ENCODE results near the gene IGSF3.
"Not testable (repeated sequence)": the region's sequence is repeated elsewhere in the genome, so short reads cannot be mapped to it uniquely, and the experiment has no call there.

Gene IGSF3

DNA sequence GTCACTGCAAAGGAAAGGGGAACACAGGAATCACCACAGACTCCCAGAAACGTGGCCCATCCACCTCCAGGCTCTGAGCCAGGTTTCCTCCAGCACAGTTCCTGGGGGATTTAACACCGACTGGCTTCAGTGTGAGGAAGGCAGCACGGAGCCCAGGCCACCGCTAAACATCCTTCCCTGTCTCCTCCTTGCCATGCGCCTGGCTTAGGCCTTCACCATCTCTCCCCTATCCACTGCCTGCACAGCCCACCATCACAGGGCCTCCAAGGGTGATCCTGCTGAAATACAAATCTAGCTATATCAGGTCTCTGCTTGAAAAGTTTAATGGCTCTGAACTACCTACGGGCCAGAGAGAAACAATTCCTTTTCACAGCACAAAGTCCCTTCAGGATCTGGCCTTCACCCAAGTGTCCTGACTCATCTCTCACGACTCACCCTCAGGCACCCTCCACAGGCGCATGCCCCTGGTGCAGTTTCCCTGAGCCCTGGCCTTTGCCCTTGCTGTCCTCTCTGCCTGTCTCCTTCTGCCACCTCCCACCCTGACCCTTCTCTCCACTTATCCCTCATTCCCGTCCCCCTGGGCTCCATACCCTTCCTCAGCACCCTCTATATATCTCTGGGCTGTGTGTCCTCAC lies 78.3 kb downstream of the IGSF3 start:
- H3K9me3 ChIP-seq; H3K36me3 ChIP-seq (replicated peaks); H3K27me3 ChIP-seq (ENCODE audit: low read depth); H3K4me3 ChIP-seq; DNase-seq (ENCODE audit: low spot score in 2 of 2); H3K4me1 ChIP-seq: not testable (repeated sequence)
- in situ Hi-C loops (cut with MboI; ENCODE audit: low sequenced_read_pairs): loop anchor here (25.0 kb wide), 1 partner anchor 473 kb away; the partner anchor contains the start of gene TTF2

DNA sequence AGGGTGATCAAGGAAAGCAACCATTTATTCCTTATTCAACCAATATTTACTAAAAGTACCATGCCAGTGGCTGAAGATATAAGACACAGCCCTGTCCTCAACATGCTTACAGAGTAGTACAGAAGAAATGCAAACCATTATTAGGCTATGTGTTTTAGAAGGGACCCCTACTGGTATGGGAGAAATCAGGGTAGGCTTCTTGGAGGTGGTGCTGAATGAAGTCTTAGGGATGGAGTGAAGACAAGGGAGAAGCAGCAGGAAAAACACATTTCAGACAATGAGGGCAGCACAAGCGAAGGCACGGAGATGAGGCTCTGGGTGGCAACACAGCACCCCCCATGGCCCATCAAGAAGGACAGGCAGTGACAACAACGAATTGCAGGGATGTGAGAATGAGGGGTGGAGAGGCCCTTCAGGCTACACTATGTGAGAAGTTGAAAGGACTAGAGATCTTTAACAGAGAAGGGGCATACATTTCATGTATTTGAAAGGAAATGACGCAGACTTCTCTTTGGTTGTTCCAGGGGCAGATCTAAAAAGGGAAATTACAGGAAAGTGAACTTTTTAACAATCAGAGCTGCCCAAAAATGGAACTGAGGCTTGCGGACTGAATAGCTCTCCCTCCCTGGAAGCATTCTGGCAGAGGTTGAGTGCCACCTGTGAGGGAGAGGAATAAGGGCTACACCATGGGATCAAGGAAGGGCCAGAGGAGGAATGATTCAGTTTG lies 79.9 kb downstream of the IGSF3 start:
- H3K36me3 ChIP-seq (replicated peaks): no peaks in the 10 kb centered on the region
- in situ Hi-C loops (cut with MboI; ENCODE audit: low sequenced_read_pairs): loop anchor here (25.0 kb wide), 1 partner anchor 475 kb away; the partner anchor contains the start of gene TTF2

DNA sequence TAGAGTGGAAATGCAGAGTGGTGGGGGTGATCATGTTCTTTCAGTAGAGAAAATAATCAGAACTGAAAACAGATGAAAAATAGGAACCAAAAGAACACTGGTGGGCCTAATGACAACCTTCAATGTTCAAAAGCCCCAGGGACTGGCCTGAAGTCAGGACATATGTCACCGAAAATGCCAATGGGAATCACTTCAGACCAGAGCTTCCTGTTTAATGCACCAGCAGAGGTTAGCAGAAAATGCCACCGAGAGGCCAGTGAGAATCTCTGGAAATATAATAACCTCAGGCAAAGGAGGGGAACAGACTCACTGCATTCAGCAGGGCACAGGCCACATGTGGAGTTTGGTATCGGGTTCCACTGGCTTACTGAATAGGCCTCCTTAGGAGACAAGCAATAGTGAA lies 80.8 kb downstream of the IGSF3 start:
- Histone ChIP-seq H3K4me3 (no peak overlapping the region), H3K36me3 (replicated peaks) (no peaks in the 10 kb centered on the region), H3K9me3 (no peaks in the 10 kb centered on the region), H3K4me1 (no peaks in the 10 kb centered on the region), H3K27me3 (ENCODE audit: low read depth) (no peaks in the 10 kb centered on the region)
- in situ Hi-C loops (cut with MboI; ENCODE audit: low sequenced_read_pairs): loop anchor here (25.0 kb wide), 1 partner anchor 476 kb away; the partner anchor contains the start of gene TTF2
- no peak for DNase-seq (ENCODE audit: low spot score in 2 of 2)

More for the DNA sequence above, 79.9 kb downstream of the IGSF3 start:
- H3K4me3 ChIP-seq: no peak overlapping the region
- H3K9me3 ChIP-seq: no peaks in the 10 kb centered on the region
- no peak for DNase-seq (ENCODE audit: low spot score in 2 of 2)
- H3K27me3 ChIP-seq (ENCODE audit: low read depth): no peaks in the 10 kb centered on the region
- H3K4me1 ChIP-seq: no peaks in the 10 kb centered on the region

DNA sequence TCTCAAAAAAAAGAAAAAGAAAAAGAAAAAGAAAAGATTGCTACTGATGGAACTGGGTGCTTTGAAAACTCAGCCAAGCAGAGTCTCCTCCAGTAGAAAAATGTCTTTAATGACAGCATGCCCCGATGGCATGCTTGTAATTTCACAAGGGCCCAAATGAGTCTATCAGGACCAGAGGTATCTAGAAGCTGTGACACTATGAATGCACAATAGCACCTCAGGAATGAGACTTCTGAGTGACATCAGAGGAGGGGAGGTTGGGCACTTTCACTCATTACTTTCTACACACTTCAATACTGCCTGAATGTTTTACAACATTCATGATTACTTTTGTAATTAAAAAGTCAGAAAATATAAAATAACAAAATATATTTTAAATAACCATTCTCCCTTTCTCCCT lies 81.6 kb downstream of the IGSF3 start:
- Histone ChIP-seq H3K9me3 (no peaks in the 10 kb centered on the region), H3K36me3 (replicated peaks) (no peaks in the 10 kb centered on the region), H3K4me3 (no peak overlapping the region), H3K27me3 (ENCODE audit: low read depth) (no peaks in the 10 kb centered on the region), H3K4me1 (no peaks in the 10 kb centered on the region)
- DNase-seq (ENCODE audit: low spot score in 2 of 2): no peak
- in situ Hi-C loops (cut with MboI; ENCODE audit: low sequenced_read_pairs): loop anchor here (25.0 kb wide), 1 partner anchor 476 kb away; the partner anchor contains the start of gene TTF2

DNA sequence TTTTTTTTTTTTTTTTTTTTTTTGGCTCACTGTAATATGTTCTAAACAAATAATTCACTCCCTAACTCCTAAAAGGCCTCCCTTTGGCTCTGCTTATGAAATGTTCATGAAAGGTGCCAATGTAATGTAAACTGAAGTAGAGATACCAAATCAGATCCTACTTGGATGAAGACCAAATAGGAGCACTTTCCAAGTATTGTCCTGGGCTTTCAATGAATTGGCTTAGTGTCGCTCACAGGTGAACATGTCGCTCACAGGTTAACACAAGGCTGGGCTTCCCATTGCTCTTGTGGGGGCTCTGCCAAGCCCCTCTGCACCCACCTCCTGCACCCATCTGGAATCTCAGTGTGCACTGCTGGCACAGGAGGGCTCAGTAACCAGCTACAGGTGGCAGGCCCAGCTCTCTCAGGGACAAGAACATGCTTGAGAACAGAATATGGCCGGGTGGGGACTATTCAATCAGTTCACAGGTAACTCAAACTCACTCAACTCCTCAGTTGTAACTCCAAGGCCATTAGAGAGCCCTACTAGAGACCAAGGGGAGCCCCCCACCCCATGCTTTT lies 86.1 kb downstream of the IGSF3 start:
- in situ Hi-C loops (cut with MboI; ENCODE audit: low sequenced_read_pairs): loop anchor here (25.0 kb wide), 1 partner anchor 481 kb away; the partner anchor contains the start of gene TTF2
- H3K27me3 ChIP-seq (ENCODE audit: low read depth): no peaks in the 10 kb centered on the region
- no peak for DNase-seq (ENCODE audit: low spot score in 2 of 2)
- no peaks in the 10 kb centered on the region for H3K36me3 ChIP-seq (replicated peaks)
- no peaks in the 10 kb centered on the region for H3K9me3 ChIP-seq
- H3K4me3 ChIP-seq: no peak overlapping the region
- H3K4me1 ChIP-seq: no peaks in the 10 kb centered on the region

DNA sequence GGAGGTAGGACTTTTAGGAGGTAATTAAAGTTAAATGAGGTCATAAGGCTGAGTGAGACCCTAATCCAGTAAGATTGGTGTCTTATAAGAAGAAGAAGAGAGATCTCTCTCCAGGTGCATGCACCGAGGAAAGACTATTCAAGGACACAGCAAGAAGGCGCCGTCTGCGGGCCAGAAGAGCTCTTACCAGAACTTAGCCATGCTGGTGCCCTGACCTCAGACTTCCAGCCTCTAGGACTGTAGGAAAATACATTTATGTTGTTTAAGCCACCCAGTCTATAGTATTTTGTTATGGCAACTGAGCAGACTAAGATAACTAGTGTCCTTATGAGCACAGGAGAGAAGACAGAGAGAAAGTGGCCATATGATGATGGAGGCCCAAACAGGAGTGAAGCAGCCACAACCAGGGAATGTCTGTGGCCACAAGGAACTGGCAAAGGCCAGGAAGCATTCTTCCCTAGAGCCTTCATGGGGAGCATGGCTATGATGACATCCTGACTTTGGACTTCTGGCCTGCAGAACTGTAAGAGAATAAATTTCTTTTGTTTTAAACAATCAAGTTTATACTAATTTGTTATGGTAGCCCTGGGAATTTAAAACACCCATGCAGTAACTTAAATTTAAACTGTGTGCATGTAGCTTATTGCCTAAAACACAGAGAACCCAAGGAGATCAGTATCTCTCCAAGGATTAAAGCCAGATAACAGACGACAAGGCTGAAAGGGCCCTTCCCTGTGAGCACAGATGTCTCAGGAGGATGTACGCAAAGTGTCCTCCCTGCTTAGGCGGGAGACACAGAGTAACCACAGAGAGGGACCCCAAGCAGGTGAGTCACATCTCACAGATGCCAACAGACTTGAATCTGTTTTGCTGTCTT lies 86.8 kb downstream of the IGSF3 start:
- H3K27me3 ChIP-seq (ENCODE audit: low read depth): no peaks in the 10 kb centered on the region
- no peaks in the 10 kb centered on the region for H3K4me1 ChIP-seq
- no peaks in the 10 kb centered on the region for H3K9me3 ChIP-seq
- in situ Hi-C loops (cut with MboI; ENCODE audit: low sequenced_read_pairs): loop anchor here (25.0 kb wide), 1 partner anchor 482 kb away; the partner anchor contains the start of gene TTF2
- DNase-seq (ENCODE audit: low spot score in 2 of 2): no peak
- no peak overlapping the region for H3K4me3 ChIP-seq
- no peaks in the 10 kb centered on the region for H3K36me3 ChIP-seq (replicated peaks)

DNA sequence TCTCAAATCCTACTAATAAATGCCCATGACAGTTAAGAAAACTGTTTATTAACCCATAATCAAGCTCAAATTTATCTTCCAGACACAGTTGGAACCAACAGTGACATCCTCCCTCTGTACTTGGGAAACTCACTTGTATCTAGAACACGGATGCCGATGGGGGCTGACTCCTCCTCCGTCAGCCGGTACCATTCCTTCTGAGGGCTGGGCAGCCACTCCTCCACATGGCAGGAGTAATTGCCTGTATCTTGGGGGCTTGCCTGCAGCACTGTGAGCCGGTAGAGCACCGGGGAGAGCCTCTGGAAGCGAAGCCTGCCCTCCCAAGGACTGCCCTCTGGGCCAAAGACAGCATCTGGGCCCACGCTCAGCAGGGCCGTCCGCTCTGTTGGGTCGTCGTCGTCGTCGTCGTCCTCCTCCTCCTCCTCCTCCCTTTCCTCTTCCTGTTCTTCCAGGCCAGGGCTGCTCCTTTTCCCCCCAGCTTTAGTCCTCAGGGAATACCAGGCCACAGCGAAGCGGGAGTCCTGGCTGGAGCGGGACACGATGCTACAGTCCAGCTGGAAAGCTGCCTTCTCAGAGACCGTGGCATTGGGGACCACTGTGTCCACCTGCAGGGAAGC lies 88.2 kb downstream of the IGSF3 start:
- Histone ChIP-seq H3K4me3 (no peak overlapping the region), H3K4me1 (no peaks in the 10 kb centered on the region), H3K9me3 (no peaks in the 10 kb centered on the region), H3K36me3 (replicated peaks) (no peaks in the 10 kb centered on the region), H3K27me3 (ENCODE audit: low read depth) (no peaks in the 10 kb centered on the region)
- in situ Hi-C loops (cut with MboI; ENCODE audit: low sequenced_read_pairs): loop anchor here (10.0 to 25.0 kb wide), 2 partner anchors 95 to 483 kb away; partner anchors contain the start of gene TTF2
- DNase-seq (ENCODE audit: low spot score in 2 of 2): no peak

DNA sequence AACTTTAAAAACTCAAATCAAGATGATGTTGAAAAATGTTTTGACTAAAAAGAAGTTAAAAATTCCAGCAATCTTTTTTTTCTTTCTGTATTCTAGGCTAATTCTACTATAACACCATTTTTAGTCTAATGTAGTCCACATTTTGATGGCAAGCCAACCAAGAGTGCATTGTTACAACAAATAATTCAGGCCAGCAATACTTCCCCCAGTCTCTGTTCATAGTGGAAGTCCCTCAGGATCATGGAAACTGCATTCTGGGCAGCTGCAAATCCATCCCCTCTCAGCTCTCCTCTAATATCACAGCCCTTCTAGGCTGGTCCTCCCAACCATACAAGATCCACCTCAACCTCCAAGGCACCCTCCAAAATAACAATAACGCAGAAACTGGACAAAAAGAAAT lies 89.0 kb downstream of the IGSF3 start:
- H3K4me3 ChIP-seq: no peak overlapping the region
- in situ Hi-C loops (cut with MboI; ENCODE audit: low sequenced_read_pairs): loop anchor here (10.0 to 25.0 kb wide), 2 partner anchors 96 to 484 kb away; partner anchors contain the start of gene TTF2

DNA sequence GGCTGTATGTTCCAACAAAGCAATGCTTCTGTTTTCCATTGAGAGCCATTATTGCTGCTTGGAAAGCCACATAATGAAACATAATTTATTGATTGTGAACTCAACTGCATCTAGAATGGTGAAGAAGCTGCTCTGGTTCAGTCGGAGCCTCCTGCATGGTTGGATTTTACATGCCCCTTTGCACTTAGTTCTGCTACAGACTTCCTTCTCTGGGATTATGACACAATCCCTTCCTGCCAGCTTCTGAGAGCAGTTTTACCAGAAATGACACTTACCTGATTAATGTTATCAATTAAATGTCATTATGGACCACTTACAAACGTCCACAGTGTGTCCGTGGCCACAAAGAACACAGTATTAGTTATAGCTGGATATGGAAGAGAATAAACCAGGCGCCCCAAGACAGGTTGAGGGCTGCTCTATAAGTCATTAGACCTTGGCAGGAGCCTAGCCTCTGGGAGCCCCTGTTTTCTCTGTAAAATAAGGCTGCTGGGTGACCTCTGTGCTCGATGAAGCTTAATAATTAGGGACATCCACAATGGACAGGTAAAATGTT lies 89.7 kb downstream of the IGSF3 start:
- no peaks in the 10 kb centered on the region for H3K4me1 ChIP-seq
- DNase-seq (ENCODE audit: low spot score in 2 of 2): no peak
- in situ Hi-C loops (cut with MboI; ENCODE audit: low sequenced_read_pairs): loop anchor here (10.0 to 25.0 kb wide), 2 partner anchors 97 to 484 kb away; partner anchors contain the start of gene TTF2
- no peaks in the 10 kb centered on the region for H3K36me3 ChIP-seq (replicated peaks)
- no peaks in the 10 kb centered on the region for H3K9me3 ChIP-seq
- no peaks in the 10 kb centered on the region for H3K27me3 ChIP-seq (ENCODE audit: low read depth)
- H3K4me3 ChIP-seq: no peak overlapping the region

More for the DNA sequence above, 89.0 kb downstream of the IGSF3 start:
- Histone ChIP-seq H3K36me3 (replicated peaks) (no peaks in the 10 kb centered on the region), H3K27me3 (ENCODE audit: low read depth) (no peaks in the 10 kb centered on the region), H3K9me3 (no peaks in the 10 kb centered on the region), H3K4me1 (no peaks in the 10 kb centered on the region)
- no peak for DNase-seq (ENCODE audit: low spot score in 2 of 2)

DNA sequence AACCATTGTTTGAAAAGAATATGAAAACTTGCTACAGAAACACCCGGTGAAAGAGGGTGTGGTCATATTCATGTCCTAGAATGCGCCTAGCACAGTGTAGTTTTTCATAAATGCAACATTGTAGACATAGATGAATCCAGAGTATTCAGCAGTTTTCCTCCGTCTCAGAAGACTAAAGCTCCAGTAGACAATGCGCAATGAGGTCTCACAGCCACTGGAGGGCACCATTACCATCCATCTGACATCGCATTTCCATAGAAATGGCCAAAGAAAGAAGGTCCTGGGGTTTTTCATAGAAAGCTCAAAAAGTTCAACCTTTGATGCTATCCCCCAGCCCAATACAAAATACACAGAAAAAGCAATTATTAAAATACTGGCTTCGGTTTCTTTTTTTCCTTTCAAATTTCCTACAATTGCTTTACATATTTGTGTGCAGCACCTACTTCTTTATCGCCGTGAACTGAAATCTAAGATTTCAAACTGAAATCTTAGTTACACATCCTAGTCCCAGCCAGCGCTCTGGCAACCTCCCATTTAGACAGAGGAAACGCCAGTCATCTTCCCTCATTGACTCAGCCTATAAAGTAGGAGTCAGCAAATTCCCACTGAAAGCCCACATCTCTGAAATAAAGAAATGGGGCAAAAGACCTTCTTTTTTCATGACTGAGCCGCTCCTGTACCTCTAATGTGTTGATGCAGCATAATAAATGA lies 92.8 kb downstream of the IGSF3 start:
- DNase-seq (ENCODE audit: low spot score in 2 of 2): peak; percentile 67 to 73
- peaks cover 8% of the 10 kb centered on the region for H3K4me1 ChIP-seq
- H3K36me3 ChIP-seq (replicated peaks): no peaks in the 10 kb centered on the region
- no peaks in the 10 kb centered on the region for H3K27me3 ChIP-seq (ENCODE audit: low read depth)
- no peaks in the 10 kb centered on the region for H3K9me3 ChIP-seq
- in situ Hi-C loops (cut with MboI; ENCODE audit: low sequenced_read_pairs): loop anchor here (10.0 to 25.0 kb wide), 2 partner anchors 100 to 488 kb away; partner anchors contain the start of gene TTF2
- H3K4me3 ChIP-seq: no peak overlapping the region

DNA sequence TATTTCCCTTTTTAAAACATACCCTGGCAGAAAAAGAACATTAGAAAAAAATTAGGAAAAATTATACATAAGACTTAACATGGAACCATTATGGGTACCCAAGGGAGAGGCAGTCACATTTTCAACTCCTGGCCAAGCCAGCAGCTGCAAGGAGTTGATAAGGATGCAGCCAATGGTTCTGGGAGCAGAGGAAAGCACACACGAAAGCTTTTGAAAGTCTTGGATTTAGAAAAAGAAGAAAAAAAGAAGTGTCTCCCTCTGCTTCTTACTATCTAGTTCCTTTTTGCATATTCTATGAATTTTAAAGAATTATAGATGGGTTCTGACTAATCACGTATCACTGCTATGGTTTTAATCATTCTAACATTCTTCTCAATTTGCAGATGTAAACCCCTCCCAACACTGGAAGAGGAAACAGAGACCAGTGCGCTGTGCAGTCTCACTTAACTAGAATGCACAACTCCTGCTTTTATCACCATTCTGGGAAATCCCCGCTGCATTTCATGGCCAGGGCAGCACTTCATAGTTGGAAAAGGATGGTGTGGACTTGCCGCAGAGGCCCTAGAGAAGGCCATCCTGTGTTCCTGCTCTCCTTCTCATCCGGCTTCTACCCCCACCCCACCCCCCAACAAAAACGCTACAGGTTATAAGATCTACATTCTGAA lies 94.0 kb downstream of the IGSF3 start:
- no peak for DNase-seq (ENCODE audit: low spot score in 2 of 2)
- Histone ChIP-seq H3K4me1 (peaks cover 9% of the 10 kb centered on the region), H3K27me3 (ENCODE audit: low read depth) (no peaks in the 10 kb centered on the region), H3K9me3 (no peaks in the 10 kb centered on the region), H3K36me3 (replicated peaks) (no peaks in the 10 kb centered on the region), H3K4me3 (no peak overlapping the region)
- in situ Hi-C loops (cut with MboI; ENCODE audit: low sequenced_read_pairs): loop anchor here (10.0 kb wide), 1 partner anchor 101 kb away; no protein-coding TSS in a partner anchor

All from HAP-1 (cell line).